ENCODE data around the gene FNDC4. TPM values are rescaled to one million over a fixed set of nuclear protein-coding genes. Genes with fewer than 3 reads are reported as not detected.

The FNDC4 gene
- total and polyA plus RNA-seq, 10 donors, result 2.6 to 10.9 (median 6.8) TPM

- Histone ChIP-seq H3K9me3 (no peaks in the 10 kb centered on the region), H3K36me3 (peaks cover 3 to 42% (median 13%) of the 10 kb centered on the region in 6 donors), H3K4me1 (peaks cover 6 to 49% (median 31%) of the 10 kb centered on the region in 6 donors), H3K27me3 (replicated peaks in 1 of 7) (no peaks in the 10 kb centered on the region), H3K27ac (peak overlapping the region in 1 of 8 donors; percentile 39), H3K4me3 (no peak overlapping the region)
- WGBS, 5 donors, result 72 to 76% (median 75%) methylated on average over 3 of the region's 3 CpGs
- DNase-seq, result no peak
- intact Hi-C loops (cut with DNase I; ENCODE audit: low total_unique reads), result no loop called here
- no peak for TF ChIP-seq POLR2AphosphoS5 (IDR thresholded peaks at IDR 0.05)
Measured at GRCh38 chr2:27485496-27485895, 9.5 kb downstream of the FNDC4 start.

DNA sequence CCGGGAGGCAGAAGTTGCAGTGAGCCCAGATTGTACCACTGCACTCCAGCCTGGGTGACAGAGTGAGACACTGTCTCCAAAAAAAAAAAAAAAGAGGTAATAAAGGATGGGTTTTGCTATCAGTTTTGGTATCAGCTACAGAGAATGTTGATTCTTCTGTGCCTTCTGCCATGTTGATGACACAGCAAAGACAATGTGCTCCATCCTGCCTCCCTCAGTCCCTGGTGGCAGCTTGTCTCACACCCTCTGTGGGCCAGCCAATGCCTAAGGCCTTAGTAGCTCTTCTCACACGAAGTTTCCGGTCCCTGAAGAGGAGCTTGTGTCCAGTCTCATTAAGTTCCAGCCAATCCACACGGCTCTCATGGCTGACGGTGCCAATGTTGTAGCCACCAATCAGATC, 23.0 kb downstream of the FNDC4 start:
- peaks cover 3 to 80% (median 30%) of the 10 kb centered on the region in 6 donors for H3K36me3 ChIP-seq
- no peak for TF ChIP-seq POLR2AphosphoS5 (IDR thresholded peaks at IDR 0.05)
- TF ChIP-seq CTCF (IDR thresholded peaks at IDR 0.05 in 8 of 11, conservative IDR thresholded peaks at IDR 0.05 in 3 of 11), result no peak
- TF ChIP-seq POLR2A (IDR thresholded peaks at IDR 0.05), result no peak
- no peak for DNase-seq
- no peak overlapping the region for H3K4me3 ChIP-seq
- intact Hi-C loops (cut with DNase I; ENCODE audit: low total_unique reads), result no loop called here
- H3K4me1 ChIP-seq, result no peaks in the 10 kb centered on the region
- no peaks in the 10 kb centered on the region for H3K27me3 ChIP-seq (replicated peaks in 1 of 7)
- no peak overlapping the region for H3K27ac ChIP-seq
- 93 to 97% (median 93%) methylated on average over 5 of the region's 5 CpGs for WGBS, 5 donors
- H3K9me3 ChIP-seq, result no peaks in the 10 kb centered on the region

DNA sequence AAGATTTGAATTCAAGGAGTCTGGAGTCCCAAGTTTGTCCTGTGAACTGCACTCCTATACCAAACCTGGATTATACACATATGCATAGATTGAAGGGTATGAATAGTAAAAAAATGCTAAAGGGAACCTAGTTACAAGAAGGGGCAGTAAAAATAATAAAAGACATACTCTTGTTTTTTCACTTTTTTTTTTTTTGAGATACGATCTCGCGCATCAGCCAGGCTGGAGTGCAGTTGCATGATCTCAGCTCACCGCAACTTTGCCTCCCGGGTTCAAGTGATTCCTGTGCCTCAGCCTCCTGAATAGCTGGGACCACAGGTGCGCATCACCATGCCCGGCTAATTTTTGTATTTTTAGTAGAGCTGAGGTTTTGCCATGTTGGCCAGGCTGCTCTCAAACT, 30.6 kb downstream of the FNDC4 start:
- H3K27me3 ChIP-seq (replicated peaks in 1 of 7), result no peaks in the 10 kb centered on the region
- peaks cover 0 to 59% (median 15%) of the 10 kb centered on the region in 6 donors for H3K36me3 ChIP-seq
- H3K4me1 ChIP-seq, result no peaks in the 10 kb centered on the region
- intact Hi-C loops (cut with DNase I; ENCODE audit: low total_unique reads), result no loop called here
- no peak for DNase-seq
- no peak overlapping the region for H3K4me3 ChIP-seq
- H3K27ac ChIP-seq, result no peak overlapping the region
- 95 to 99% (median 97%) methylated on average over 7 of the region's 7 CpGs for WGBS, 5 donors
- no peak for TF ChIP-seq CTCF (IDR thresholded peaks at IDR 0.05 in 8 of 11, conservative IDR thresholded peaks at IDR 0.05 in 3 of 11)
- no peak for TF ChIP-seq POLR2A (IDR thresholded peaks at IDR 0.05)
- no peak for TF ChIP-seq POLR2AphosphoS5 (IDR thresholded peaks at IDR 0.05)
- H3K9me3 ChIP-seq, result no peaks in the 10 kb centered on the region

DNA sequence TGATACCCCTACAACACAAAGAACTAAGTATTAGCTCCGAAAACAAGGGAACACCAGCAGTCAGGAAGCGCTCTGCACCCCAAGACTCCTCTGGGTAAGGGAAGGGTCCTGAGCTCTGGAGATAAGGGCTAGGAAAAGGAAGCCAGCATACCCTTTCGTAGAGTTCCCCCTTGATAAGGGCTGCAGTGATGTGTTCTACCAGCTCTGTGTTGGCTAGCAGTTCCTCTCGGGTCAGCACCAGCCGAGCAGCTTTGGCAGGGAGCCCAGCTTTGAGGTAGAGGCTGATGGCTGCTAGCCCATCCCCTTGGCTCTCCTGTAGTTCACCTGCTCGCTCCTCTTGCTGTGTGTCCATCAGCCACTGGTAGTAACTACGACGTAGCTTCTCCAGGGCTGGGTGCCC, 33.9 kb downstream of the FNDC4 start:
- intact Hi-C loops (cut with DNase I; ENCODE audit: low total_unique reads), result no loop called here
- no peak for DNase-seq
- H3K4me3 ChIP-seq, result no peak overlapping the region
- H3K9me3 ChIP-seq, result no peaks in the 10 kb centered on the region
- no peak for TF ChIP-seq POLR2A (IDR thresholded peaks at IDR 0.05)
- no peak for TF ChIP-seq CTCF (IDR thresholded peaks at IDR 0.05 in 8 of 11, conservative IDR thresholded peaks at IDR 0.05 in 3 of 11)
- TF ChIP-seq POLR2AphosphoS5 (IDR thresholded peaks at IDR 0.05), result no peak
- WGBS, 5 donors, result 59 to 77% (median 64%) methylated on average over 7 to 8 of the region's 8 CpGs
- H3K27ac ChIP-seq, result no peak overlapping the region
- peaks cover 0 to 82% (median 45%) of the 10 kb centered on the region in 6 donors for H3K36me3 ChIP-seq
- H3K27me3 ChIP-seq (replicated peaks in 1 of 7), result no peaks in the 10 kb centered on the region
- no peaks in the 10 kb centered on the region for H3K4me1 ChIP-seq

DNA sequence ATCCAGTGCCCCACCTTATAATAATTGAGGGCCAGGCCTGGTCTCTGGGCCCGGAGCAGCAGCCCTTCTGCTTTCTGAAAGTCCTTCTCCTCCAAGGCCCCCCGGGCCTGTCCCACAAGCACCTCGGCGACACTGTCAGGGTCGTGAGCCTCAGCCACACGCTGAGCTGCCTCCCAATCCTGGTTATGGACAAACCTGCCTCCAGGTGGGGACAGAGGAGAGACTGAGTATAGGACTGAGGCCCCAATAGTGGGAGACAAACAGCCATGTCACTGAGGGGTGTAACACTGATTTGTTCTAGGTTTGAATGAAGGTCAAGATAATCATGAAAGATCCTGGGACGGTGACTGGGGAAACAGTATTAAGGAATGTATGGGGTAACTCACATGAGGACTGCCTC, 41.0 kb downstream of the FNDC4 start:
- WGBS, 5 donors, result 93 to 98% (median 96%) methylated on average over 7 of the region's 7 CpGs
- Histone ChIP-seq H3K27ac (no peak overlapping the region), H3K4me3 (no peak overlapping the region), H3K36me3 (peaks cover 0 to 99% (median 71%) of the 10 kb centered on the region in 6 donors), H3K27me3 (replicated peaks in 1 of 7) (no peaks in the 10 kb centered on the region), H3K4me1 (no peaks in the 10 kb centered on the region), H3K9me3 (no peaks in the 10 kb centered on the region)
- DNase-seq, result no peak
- intact Hi-C loops (cut with DNase I; ENCODE audit: low total_unique reads), result no loop called here
- no peak for TF ChIP-seq POLR2AphosphoS5 (IDR thresholded peaks at IDR 0.05)
- TF ChIP-seq CTCF (IDR thresholded peaks at IDR 0.05 in 8 of 11, conservative IDR thresholded peaks at IDR 0.05 in 3 of 11), result no peak
- no peak for TF ChIP-seq POLR2A (IDR thresholded peaks at IDR 0.05)

Data from spleen (tissue), 11 donors.